ENCODE results near the gene LAMC2. TPM values are rescaled to one million over a fixed set of nuclear protein-coding genes. Genes with fewer than 3 reads are reported as not detected.

LAMC2 gene
- total RNA-seq, 2 experiments from 2014 or later = not detected

DNA sequence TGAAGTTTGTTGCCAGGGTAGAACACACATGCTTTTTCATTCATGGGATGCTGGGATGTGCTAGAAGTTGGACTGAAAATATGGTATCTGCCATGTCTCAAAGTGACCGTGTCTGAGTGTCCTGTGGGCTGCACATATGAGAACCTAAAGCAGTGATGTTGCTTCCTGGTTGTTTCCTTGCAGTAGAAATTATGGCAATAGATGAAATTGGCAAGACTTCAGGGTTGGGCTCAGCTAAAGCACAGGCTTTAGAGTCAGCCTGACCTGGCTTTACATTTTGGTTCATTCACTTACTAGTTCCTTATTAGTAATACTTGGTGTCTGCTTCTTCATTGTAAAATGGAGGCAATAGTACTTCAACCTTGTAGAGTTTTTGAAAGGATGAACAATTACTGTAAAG is 2.2 kb downstream of the LAMC2 start:
- Mint-ChIP-seq H3K36me3 (ENCODE audit: low read depth) (no peaks in the 10 kb centered on the region), H3K9me3 (no peaks in the 10 kb centered on the region), H3K4me3 (no peak overlapping the region), H3K27me3 (peaks cover 21% of the 10 kb centered on the region), H3K27ac (no peak overlapping the region), H3K4me1 (ENCODE audit: low read depth) (peaks cover 8% of the 10 kb centered on the region)
- no peak for ATAC-seq
- CTCF ChIA-PET = no interaction called here
- TF ChIP-seq, protein P1, sequence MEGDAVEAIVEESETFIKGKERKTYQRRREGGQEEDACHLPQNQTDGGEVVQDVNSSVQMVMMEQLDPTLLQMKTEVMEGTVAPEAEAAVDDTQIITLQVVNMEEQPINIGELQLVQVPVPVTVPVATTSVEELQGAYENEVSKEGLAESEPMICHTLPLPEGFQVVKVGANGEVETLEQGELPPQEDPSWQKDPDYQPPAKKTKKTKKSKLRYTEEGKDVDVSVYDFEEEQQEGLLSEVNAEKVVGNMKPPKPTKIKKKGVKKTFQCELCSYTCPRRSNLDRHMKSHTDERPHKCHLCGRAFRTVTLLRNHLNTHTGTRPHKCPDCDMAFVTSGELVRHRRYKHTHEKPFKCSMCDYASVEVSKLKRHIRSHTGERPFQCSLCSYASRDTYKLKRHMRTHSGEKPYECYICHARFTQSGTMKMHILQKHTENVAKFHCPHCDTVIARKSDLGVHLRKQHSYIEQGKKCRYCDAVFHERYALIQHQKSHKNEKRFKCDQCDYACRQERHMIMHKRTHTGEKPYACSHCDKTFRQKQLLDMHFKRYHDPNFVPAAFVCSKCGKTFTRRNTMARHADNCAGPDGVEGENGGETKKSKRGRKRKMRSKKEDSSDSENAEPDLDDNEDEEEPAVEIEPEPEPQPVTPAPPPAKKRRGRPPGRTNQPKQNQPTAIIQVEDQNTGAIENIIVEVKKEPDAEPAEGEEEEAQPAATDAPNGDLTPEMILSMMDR (IDR thresholded peaks at IDR 0.05) = no peak
- intact Hi-C loops (cut with micrococcal nuclease) = no loop called here
- DNase-seq = no peak
- POLR2A ChIA-PET = no interaction called here

DNA sequence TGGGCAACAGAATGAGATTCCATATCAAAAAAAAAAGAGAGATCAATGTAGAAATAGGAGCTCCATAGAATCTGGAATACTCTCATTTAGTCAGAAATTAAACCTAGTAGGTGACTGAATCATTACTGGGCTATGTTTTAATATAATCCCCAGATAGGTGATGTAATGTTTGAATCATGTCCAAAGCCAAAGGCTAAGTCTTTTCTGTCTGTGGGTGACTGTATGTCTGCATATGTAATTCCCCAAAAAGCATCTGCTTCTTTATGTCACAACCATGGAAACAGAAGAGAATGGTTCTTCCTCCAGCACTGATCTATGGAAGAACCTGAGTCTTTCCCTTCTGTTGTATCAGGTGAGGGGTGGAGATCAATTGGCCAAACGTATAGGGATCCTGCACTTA is 5.8 kb downstream of the LAMC2 start:
- Mint-ChIP-seq H3K4me1 (ENCODE audit: low read depth) (peaks cover 15% of the 10 kb centered on the region), H3K9me3 (no peaks in the 10 kb centered on the region), H3K4me3 (no peak overlapping the region), H3K27me3 (peaks cover 12% of the 10 kb centered on the region), H3K36me3 (ENCODE audit: low read depth) (no peaks in the 10 kb centered on the region), H3K27ac (no peak overlapping the region)
- no peak for ATAC-seq
- TF ChIP-seq, protein P1 (IDR thresholded peaks at IDR 0.05) = no peak
- CTCF ChIA-PET = no interaction called here
- intact Hi-C loops (cut with micrococcal nuclease) = no loop called here
- POLR2A ChIA-PET = no interaction called here
- no peak for DNase-seq

DNA sequence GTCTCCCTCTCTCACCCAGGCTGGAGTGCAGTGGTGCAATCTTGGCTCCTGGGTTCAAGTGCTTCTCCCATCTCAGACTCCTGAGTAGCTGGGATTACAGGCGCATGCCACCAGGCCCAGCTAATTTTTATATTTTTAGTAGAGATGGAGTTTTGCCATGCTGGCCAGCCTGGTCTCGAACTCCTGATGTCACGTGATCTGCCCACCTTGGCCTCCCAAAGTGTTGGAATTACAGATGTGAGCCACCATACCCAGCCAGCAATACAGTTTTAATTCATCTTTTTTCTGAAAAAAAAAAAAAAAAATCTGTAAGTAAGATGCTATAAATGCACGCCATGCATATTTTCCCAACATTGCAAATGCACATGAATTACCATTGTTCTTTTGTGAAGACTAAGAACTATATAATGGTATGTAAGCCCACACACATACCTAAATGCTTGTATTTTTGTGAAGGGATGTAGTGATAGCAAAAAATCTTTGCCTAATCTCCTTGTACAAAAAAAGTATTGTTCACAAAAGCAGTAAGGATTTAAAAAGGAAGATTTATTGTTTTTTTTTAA is 8.0 kb downstream of the LAMC2 start:
- Mint-ChIP-seq H3K4me1 (ENCODE audit: low read depth) (peaks cover 18% of the 10 kb centered on the region), H3K36me3 (ENCODE audit: low read depth) (no peaks in the 10 kb centered on the region), H3K27ac (no peak overlapping the region), H3K27me3 (peaks cover 12% of the 10 kb centered on the region), H3K4me3 (no peak overlapping the region), H3K9me3 (no peaks in the 10 kb centered on the region)
- ChIA-PET POLR2A (no interaction called here), CTCF (no interaction called here)
- no peak for DNase-seq
- intact Hi-C loops (cut with micrococcal nuclease) = no loop called here
- TF ChIP-seq, protein P1 (IDR thresholded peaks at IDR 0.05) = no peak
- no peak for ATAC-seq

DNA sequence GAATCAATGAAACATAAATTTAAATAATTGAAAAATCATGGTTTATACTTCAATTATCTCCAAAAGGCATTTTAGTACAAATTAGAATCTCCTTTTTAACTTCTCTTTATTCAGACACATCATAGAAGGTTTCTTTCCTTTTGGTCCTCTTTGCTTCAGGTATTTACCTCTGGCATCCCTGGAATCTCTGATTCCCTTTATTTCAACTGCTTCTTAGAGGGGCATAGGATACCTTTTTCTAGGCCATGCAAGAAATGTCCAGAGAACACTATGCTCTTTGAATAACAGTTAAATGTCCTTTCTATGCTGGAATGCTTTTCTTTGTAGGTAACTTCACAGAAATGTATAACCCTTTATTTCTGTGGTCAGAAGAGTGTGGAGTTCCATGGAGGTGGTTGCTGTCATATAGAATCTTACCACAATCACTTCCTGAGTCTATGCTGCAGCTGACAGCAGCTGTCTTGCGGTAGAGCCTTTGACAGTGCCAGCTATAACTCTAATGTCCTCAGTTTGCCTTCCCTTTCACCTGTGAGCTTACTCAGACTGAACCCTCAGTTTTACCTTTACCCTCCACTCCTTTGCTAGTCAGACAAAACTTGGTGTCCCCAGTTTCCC is 8.6 kb downstream of the LAMC2 start:
- ATAC-seq (peak; percentile 93), DNase-seq (peak; percentile 69)
- Mint-ChIP-seq H3K9me3 (no peaks in the 10 kb centered on the region), H3K27ac (peak overlapping the region; percentile 16), H3K27me3 (peaks cover 9% of the 10 kb centered on the region), H3K36me3 (ENCODE audit: low read depth) (no peaks in the 10 kb centered on the region), H3K4me1 (ENCODE audit: low read depth) (peaks cover 18% of the 10 kb centered on the region), H3K4me3 (no peak overlapping the region)
- CTCF ChIA-PET = no interaction called here
- intact Hi-C loops (cut with micrococcal nuclease) = no loop called here
- POLR2A ChIA-PET = no interaction called here
- TF ChIP-seq, protein P1 (IDR thresholded peaks at IDR 0.05) = no peak

DNA sequence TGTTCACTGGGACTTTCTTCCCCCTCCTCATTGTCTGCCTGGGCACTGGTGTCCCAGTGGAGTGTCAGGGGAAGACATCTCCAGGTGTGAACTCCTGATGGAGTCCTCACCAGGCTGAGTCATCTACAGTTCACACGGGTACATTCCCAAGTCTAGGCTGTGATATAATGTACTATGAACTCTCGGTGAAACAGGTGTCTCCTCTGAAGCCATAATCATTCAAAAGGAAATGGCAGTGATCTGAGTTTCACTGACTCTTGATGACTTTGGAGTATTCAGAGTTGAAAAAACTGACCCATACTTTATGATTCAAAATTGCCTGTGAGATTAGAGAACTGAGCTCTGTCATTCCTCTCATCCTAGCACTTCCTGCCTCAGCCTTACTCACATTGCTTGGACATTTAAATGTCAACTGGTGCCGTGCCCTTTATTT is 9.1 kb downstream of the LAMC2 start:
- no peaks in the 10 kb centered on the region for H3K36me3 Mint-ChIP-seq (ENCODE audit: low read depth)
- no peaks in the 10 kb centered on the region for H3K9me3 Mint-ChIP-seq
- intact Hi-C loops (cut with micrococcal nuclease) = no loop called here
- H3K27me3 Mint-ChIP-seq = peaks cover 8% of the 10 kb centered on the region
- ChIA-PET POLR2A (no interaction called here), CTCF (no interaction called here)
- ATAC-seq (peak; percentile 57), DNase-seq (peak; percentile 10)
- TF ChIP-seq, protein P1 (IDR thresholded peaks at IDR 0.05) = no peak
- no peak overlapping the region for H3K4me3 Mint-ChIP-seq
- H3K27ac Mint-ChIP-seq = peak overlapping the region; percentile 16
- peaks cover 18% of the 10 kb centered on the region for H3K4me1 Mint-ChIP-seq (ENCODE audit: low read depth)
